Measurements from ENCODE around the gene PLEKHA7.
A peak's percentile ranks its signal among the peaks of the same experiment; 100 is the strongest.

Gene PLEKHA7

GRCh38 chr11:16981651-16982194 lies 32.5 kb downstream of the PLEKHA7 start:
- H2BK120ac ChIP-seq (ENCODE audit: low read depth, low read length) = no peak overlapping the region
- no peaks in the 10 kb centered on the region for H3K79me2 ChIP-seq (ENCODE audit: control insufficient read depth, insufficient read depth, low read length)
- no peak overlapping the region for H4K8ac ChIP-seq (ENCODE audit: low read depth, low read length)
- no peaks in the 10 kb centered on the region for H3K36me3 ChIP-seq (ENCODE audit: control insufficient read depth, insufficient read depth, low read length)
- no CpG with 5 or more reads among the region's 9 CpGs for WGBS (ENCODE audit: extremely low coverage, insufficient coverage, low lambda C conversion rate)
- no peaks in the 10 kb centered on the region for H3K27me3 ChIP-seq (ENCODE audit: insufficient read depth, low read length, poor library complexity)
- no peaks in the 10 kb centered on the region for H3K79me1 ChIP-seq (ENCODE audit: low read length)
- no peak overlapping the region for H3K9ac ChIP-seq (ENCODE audit: low read length)
- no peak overlapping the region for H3K18ac ChIP-seq (ENCODE audit: low read length)
- no peak overlapping the region for H2AK5ac ChIP-seq (ENCODE audit: low read length)
- no peak overlapping the region for H3K4me3 ChIP-seq (ENCODE audit: low read length)
- peaks cover 3% of the 10 kb centered on the region for H3K4me1 ChIP-seq (ENCODE audit: control insufficient read depth, low read depth, low read length)
- no peak overlapping the region for H4K5ac ChIP-seq (ENCODE audit: low read length)
- H3K4ac ChIP-seq (ENCODE audit: low read depth, low read length) = no peak overlapping the region
- H2BK5ac ChIP-seq (ENCODE audit: low read length) = no peak overlapping the region
- no peak overlapping the region for H2BK15ac ChIP-seq (replicated peaks; ENCODE audit: low read depth)
- no peak overlapping the region for H3K27ac ChIP-seq (ENCODE audit: low read depth, low read length)
- H3K56ac ChIP-seq (ENCODE audit: low read length) = no peak overlapping the region
- H3K4me2 ChIP-seq (ENCODE audit: low read length) = no peak overlapping the region
- peak; percentile 88 for DNase-seq
- no peak overlapping the region for H3K23ac ChIP-seq (ENCODE audit: low read length)

- no peak for DNase-seq
- H3K27me3 ChIP-seq (ENCODE audit: insufficient read depth, low read length, poor library complexity) = no peaks in the 10 kb centered on the region
- no peaks in the 10 kb centered on the region for H3K36me3 ChIP-seq (ENCODE audit: control insufficient read depth, insufficient read depth, low read length)
- no peak overlapping the region for H4K8ac ChIP-seq (ENCODE audit: low read depth, low read length)
- no peak overlapping the region for H3K9ac ChIP-seq (ENCODE audit: low read length)
- H3K4me1 ChIP-seq (ENCODE audit: control insufficient read depth, low read depth, low read length) = no peaks in the 10 kb centered on the region
- no peak overlapping the region for H2BK120ac ChIP-seq (ENCODE audit: low read depth, low read length)
- H2BK5ac ChIP-seq (ENCODE audit: low read length) = no peak overlapping the region
- no peak overlapping the region for H3K18ac ChIP-seq (ENCODE audit: low read length)
- H4K5ac ChIP-seq (ENCODE audit: low read length) = no peak overlapping the region
- H3K27ac ChIP-seq (ENCODE audit: low read depth, low read length) = no peak overlapping the region
- no peak overlapping the region for H3K56ac ChIP-seq (ENCODE audit: low read length)
- no peak overlapping the region for H2AK5ac ChIP-seq (ENCODE audit: low read length)
- H2BK15ac ChIP-seq (replicated peaks; ENCODE audit: low read depth) = no peak overlapping the region
- H3K23ac ChIP-seq (ENCODE audit: low read length) = no peak overlapping the region
- H3K4me2 ChIP-seq (ENCODE audit: low read length) = no peak overlapping the region
- no CpG with 5 or more reads among the region's 8 CpGs for WGBS (ENCODE audit: extremely low coverage, insufficient coverage, low lambda C conversion rate)
- no peak overlapping the region for H3K4ac ChIP-seq (ENCODE audit: low read depth, low read length)
- H3K79me1 ChIP-seq (ENCODE audit: low read length) = no peaks in the 10 kb centered on the region
- H3K79me2 ChIP-seq (ENCODE audit: control insufficient read depth, insufficient read depth, low read length) = no peaks in the 10 kb centered on the region
- H3K4me3 ChIP-seq (ENCODE audit: low read length) = no peak overlapping the region
These were observed 34.3 kb downstream of the PLEKHA7 start for GRCh38 chr11:16979703-16980622.

GRCh38 chr11:16977994-16978315 lies 36.3 kb downstream of the PLEKHA7 start:
- no peak overlapping the region for H4K8ac ChIP-seq (ENCODE audit: low read depth, low read length)
- no peak for DNase-seq
- no peaks in the 10 kb centered on the region for H3K4me1 ChIP-seq (ENCODE audit: control insufficient read depth, low read depth, low read length)
- H3K9ac ChIP-seq (ENCODE audit: low read length) = no peak overlapping the region
- H3K18ac ChIP-seq (ENCODE audit: low read length) = no peak overlapping the region
- no peak overlapping the region for H3K4me3 ChIP-seq (ENCODE audit: low read length)
- H3K23ac ChIP-seq (ENCODE audit: low read length) = no peak overlapping the region
- no peaks in the 10 kb centered on the region for H3K27me3 ChIP-seq (ENCODE audit: insufficient read depth, low read length, poor library complexity)
- WGBS (ENCODE audit: extremely low coverage, insufficient coverage, low lambda C conversion rate) = no CpG with 5 or more reads among the region's 2 CpGs
- no peak overlapping the region for H3K56ac ChIP-seq (ENCODE audit: low read length)
- no peak overlapping the region for H2BK5ac ChIP-seq (ENCODE audit: low read length)
- H2AK5ac ChIP-seq (ENCODE audit: low read length) = no peak overlapping the region
- no peak overlapping the region for H3K4ac ChIP-seq (ENCODE audit: low read depth, low read length)
- H2BK15ac ChIP-seq (replicated peaks; ENCODE audit: low read depth) = no peak overlapping the region
- no peak overlapping the region for H3K27ac ChIP-seq (ENCODE audit: low read depth, low read length)
- no peaks in the 10 kb centered on the region for H3K79me2 ChIP-seq (ENCODE audit: control insufficient read depth, insufficient read depth, low read length)
- H3K4me2 ChIP-seq (ENCODE audit: low read length) = no peak overlapping the region
- no peaks in the 10 kb centered on the region for H3K79me1 ChIP-seq (ENCODE audit: low read length)
- no peak overlapping the region for H4K5ac ChIP-seq (ENCODE audit: low read length)
- no peak overlapping the region for H2BK120ac ChIP-seq (ENCODE audit: low read depth, low read length)
- no peaks in the 10 kb centered on the region for H3K36me3 ChIP-seq (ENCODE audit: control insufficient read depth, insufficient read depth, low read length)

- no peak for DNase-seq
- no peak overlapping the region for H3K4me3 ChIP-seq (ENCODE audit: low read length)
- no peak overlapping the region for H2BK120ac ChIP-seq (ENCODE audit: low read depth, low read length)
- H3K79me1 ChIP-seq (ENCODE audit: low read length) = no peaks in the 10 kb centered on the region
- H3K79me2 ChIP-seq (ENCODE audit: control insufficient read depth, insufficient read depth, low read length) = no peaks in the 10 kb centered on the region
- no peak overlapping the region for H2BK15ac ChIP-seq (replicated peaks; ENCODE audit: low read depth)
- H3K36me3 ChIP-seq (ENCODE audit: control insufficient read depth, insufficient read depth, low read length) = no peaks in the 10 kb centered on the region
- H3K4me1 ChIP-seq (ENCODE audit: control insufficient read depth, low read depth, low read length) = no peaks in the 10 kb centered on the region
- no peak overlapping the region for H4K8ac ChIP-seq (ENCODE audit: low read depth, low read length)
- H3K56ac ChIP-seq (ENCODE audit: low read length) = no peak overlapping the region
- no peak overlapping the region for H3K27ac ChIP-seq (ENCODE audit: low read depth, low read length)
- no peak overlapping the region for H3K9ac ChIP-seq (ENCODE audit: low read length)
- no peak overlapping the region for H2BK5ac ChIP-seq (ENCODE audit: low read length)
- no peak overlapping the region for H4K5ac ChIP-seq (ENCODE audit: low read length)
- H3K4me2 ChIP-seq (ENCODE audit: low read length) = no peak overlapping the region
- no peak overlapping the region for H2AK5ac ChIP-seq (ENCODE audit: low read length)
- H3K18ac ChIP-seq (ENCODE audit: low read length) = no peak overlapping the region
- no peak overlapping the region for H3K4ac ChIP-seq (ENCODE audit: low read depth, low read length)
- WGBS (ENCODE audit: extremely low coverage, insufficient coverage, low lambda C conversion rate) = no CpG with 5 or more reads among the region's 7 CpGs
- H3K23ac ChIP-seq (ENCODE audit: low read length) = no peak overlapping the region
- no peaks in the 10 kb centered on the region for H3K27me3 ChIP-seq (ENCODE audit: insufficient read depth, low read length, poor library complexity)
These were observed 36.8 kb downstream of the PLEKHA7 start for GRCh38 chr11:16977136-16977993.

- no peaks in the 10 kb centered on the region for H3K79me2 ChIP-seq (ENCODE audit: control insufficient read depth, insufficient read depth, low read length)
- no peak overlapping the region for H4K8ac ChIP-seq (ENCODE audit: low read depth, low read length)
- H3K36me3 ChIP-seq (ENCODE audit: control insufficient read depth, insufficient read depth, low read length) = no peaks in the 10 kb centered on the region
- H3K79me1 ChIP-seq (ENCODE audit: low read length) = no peaks in the 10 kb centered on the region
- no peak overlapping the region for H2BK5ac ChIP-seq (ENCODE audit: low read length)
- H3K56ac ChIP-seq (ENCODE audit: low read length) = no peak overlapping the region
- no peaks in the 10 kb centered on the region for H3K4me1 ChIP-seq (ENCODE audit: control insufficient read depth, low read depth, low read length)
- no peak overlapping the region for H3K23ac ChIP-seq (ENCODE audit: low read length)
- H4K5ac ChIP-seq (ENCODE audit: low read length) = no peak overlapping the region
- no peak overlapping the region for H2BK120ac ChIP-seq (ENCODE audit: low read depth, low read length)
- no peak overlapping the region for H3K18ac ChIP-seq (ENCODE audit: low read length)
- no peak overlapping the region for H2AK5ac ChIP-seq (ENCODE audit: low read length)
- DNase-seq = no peak
- H3K9ac ChIP-seq (ENCODE audit: low read length) = no peak overlapping the region
- no CpG with 5 or more reads among the region's 5 CpGs for WGBS (ENCODE audit: extremely low coverage, insufficient coverage, low lambda C conversion rate)
- H3K27me3 ChIP-seq (ENCODE audit: insufficient read depth, low read length, poor library complexity) = no peaks in the 10 kb centered on the region
- H3K27ac ChIP-seq (ENCODE audit: low read depth, low read length) = no peak overlapping the region
- H3K4me3 ChIP-seq (ENCODE audit: low read length) = no peak overlapping the region
- H3K4ac ChIP-seq (ENCODE audit: low read depth, low read length) = no peak overlapping the region
- no peak overlapping the region for H3K4me2 ChIP-seq (ENCODE audit: low read length)
- no peak overlapping the region for H2BK15ac ChIP-seq (replicated peaks; ENCODE audit: low read depth)
These were observed 37.8 kb downstream of the PLEKHA7 start for GRCh38 chr11:16976379-16976778.
